ENCODE data around the gene PEPD.

PEPD gene

DNA sequence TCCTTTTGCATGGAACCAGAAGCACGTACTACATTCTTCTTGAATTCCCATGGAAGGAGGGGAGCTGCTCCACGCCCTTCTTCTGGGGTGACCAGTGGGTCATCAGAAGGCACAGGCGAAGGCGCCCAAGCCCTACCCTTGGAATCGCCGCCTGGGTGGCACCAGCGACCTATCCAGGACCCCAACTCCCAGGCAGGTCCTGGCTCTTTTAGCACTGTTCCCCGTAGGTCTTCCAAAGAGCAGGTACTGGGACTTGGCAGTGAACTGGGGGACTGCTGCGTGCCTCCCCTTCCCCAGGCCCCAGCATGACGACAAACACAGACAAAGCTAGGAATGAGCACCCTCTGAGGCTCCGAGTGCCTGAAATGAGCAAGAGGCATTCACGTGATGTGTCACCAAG, 103.1 kb downstream of the PEPD start:
- DNase-seq, result no peak

DNA sequence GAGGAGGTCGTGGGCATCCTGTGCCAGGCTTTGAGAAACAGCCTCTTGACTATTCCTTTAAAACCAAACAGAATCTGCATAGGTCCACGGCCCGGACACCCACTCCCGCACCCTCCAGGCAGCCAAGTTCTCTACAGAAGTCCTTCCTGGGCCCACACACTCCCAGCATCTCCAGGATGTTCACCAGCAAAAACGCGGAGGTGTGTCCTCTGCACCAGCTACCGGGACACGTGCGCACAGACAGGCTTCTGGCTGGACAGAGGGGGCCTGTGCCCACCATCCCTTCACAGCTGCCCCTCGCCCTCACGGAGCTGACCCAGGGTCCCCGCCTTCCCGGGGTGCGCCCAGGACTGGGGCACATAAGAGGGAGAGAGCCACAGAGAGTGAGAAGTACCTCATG, 103.8 kb downstream of the PEPD start:
- no peak for DNase-seq

DNA sequence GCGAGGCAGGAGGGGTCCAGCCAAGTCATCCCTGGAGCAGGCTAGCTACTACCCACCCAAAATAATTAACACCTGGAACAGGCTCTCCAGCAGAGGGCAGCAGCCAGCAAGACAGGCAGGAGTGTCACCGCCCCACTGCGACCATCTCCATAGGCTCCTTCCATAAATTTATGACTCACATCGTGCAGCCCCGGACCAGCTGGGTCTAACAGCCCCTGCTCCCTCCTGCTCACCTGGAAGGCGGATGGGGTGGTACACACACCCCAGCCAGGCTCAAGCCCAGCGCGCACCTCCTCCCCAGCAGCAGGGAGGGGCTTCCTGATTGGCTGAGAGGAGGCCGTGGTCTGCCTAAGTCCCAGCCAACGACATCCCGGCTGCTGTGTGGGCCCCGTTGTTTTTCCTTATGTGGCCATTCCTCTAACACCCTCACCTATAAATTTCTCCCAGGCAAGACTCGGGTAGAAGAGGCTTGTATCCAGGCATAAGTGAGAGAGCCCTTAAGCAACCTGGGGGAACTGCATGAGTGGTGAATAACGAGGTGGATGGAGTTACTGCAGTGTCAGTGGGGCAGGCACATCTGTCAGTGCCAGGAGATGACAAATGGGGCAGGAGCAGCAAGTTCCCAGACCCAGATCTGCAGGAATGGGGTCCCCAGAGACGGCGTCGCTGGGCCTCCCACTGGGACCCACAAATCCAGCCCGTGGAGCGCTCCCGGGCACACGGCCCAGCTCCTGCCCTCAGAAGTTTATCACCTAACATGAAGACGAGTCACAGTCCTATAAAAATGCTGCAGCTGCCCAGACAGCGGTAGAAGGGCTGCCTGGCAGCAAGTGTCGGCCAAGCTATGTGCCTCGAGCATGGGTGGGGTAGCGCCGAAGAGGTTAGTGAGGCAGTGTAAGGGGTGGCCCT, 105.0 kb downstream of the PEPD start:
- DNase-seq, result peak; percentile 64 to 66

DNA sequence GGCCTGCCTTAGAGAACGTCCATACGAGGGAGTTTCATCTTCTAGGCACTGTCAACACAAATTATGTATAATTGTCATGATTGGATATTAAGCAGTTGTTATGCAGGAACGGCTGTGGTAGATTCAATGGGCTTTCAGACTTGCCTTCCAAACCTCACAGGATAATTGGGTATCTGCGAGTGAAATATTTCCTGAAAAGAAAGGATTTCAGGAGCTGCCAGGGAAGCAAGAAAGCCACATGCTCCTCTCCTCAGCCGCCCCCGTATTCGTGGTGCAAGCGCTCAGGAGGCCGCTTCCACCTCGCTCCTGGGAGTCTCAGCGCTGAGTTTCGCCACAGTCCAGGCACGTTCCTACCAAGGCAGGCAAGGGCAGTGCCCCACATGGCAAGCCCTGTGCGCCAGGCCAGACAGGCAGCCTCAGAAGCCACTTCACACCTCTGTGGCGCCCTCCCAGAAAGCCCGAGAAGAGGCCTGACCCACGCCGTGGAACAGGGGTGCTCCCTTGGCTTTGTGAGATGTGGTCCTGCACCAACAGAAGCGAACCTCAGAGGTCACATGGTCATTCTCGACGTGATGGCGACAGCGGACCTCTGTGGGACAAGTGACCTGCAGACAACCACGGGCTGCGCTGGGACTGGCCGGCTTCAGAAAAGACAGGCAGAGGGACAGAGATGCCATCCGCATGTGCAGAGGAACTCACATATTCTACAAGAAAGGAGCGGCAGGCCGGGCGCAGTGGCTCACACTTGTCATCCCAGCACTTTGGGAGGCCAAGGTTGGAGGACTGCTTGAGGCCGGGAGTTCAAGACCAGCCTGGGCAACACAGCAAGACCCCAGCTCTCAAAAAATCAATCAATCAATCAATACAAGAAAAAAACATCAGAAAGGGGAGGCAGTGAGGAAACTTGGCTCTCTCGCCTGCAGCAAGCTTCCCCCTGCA, 106.7 kb downstream of the PEPD start:
- no peak for DNase-seq

DNA sequence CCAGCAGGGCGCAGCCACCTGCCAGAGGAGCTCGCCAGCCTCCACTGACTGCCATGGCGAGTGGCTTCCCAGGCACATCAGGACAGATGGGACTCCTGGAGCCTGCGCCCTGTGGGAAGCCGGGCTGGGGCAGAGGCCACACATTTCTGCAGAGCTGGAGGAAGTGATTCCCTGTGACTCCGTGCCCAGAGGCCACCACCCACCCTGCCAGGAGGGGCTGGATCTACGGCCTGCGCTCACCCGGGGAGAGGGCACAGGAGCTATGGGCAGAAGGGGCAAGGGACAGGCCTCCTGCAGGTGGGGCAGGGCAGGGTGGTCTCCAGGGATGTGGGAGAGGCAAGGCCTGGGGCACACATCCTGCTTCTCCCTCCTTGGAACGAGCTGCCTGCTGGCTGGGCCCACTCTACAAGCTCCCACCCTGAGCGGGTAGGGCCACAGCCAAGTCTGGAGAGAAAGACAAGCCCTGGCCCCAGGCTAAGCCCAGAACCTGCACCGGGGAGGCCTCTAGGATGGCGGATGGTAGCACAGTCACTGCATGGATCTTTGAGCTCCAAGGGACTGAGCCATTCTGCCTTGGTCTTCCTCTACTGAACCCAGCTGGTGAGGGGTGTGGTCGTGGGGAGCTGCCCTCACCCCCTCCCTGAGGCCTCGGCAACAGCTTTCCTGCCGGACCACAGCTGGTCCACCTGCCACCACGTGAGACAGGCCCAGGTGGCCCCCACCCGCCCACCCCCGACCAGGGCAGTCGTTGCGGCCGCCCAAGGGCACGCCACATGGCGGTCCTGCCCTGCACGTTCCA, 107.5 kb downstream of the PEPD start:
- no peak for DNase-seq

DNA sequence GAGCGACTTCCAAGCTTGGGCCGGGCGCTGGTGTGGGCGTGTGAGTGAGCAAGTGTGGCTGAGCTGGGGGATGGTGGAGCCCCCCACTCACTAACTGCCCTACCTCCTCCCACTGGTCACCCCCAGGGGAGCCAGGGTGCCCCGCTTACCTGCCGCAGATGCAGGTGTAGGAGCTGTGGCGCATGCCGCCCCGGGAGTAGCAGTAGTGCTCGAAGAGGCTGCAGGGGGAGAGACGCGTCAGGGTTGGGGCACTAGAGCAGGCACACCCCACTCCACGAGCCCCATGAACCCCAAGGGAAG, 108.2 kb downstream of the PEPD start:
- no peak for DNase-seq

DNA sequence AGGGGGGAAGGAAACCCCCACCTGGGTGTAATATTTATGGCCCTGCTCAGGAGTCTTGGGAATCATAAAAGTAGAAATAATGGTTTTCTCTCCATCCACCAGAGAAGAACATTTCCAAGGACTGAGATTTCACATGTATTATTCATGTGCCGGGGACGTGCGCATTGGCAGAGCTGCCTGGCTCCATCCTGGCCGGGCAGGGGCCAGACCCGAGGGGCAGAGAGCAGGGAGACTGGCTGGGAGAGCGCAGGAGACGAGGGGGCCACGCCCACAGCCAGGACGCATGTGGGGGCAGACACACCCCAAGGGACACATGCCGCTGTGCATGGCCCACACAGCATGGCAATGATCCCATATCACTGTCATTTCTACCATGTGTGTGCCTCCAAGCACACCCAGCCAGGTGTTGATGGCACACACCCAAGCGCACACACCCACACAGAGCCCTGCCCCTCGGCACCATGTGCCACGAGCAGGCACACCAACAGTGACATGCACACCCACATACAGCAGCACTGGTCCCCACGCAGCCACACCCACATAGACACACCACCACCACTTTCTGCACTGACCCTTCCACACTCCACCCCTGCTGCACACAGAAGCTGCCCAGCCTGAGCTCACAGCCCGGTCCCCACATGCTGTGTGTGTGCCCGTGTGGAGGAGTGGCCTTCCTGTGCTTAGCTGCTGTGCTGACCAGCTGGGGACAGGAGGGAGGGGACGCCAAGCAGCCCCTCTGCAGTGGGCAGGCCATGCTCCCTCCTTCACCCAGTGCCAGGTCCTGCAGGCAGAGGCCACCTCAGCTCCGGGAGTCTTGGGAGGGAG, 108.8 kb downstream of the PEPD start:
- no peak for DNase-seq

DNA sequence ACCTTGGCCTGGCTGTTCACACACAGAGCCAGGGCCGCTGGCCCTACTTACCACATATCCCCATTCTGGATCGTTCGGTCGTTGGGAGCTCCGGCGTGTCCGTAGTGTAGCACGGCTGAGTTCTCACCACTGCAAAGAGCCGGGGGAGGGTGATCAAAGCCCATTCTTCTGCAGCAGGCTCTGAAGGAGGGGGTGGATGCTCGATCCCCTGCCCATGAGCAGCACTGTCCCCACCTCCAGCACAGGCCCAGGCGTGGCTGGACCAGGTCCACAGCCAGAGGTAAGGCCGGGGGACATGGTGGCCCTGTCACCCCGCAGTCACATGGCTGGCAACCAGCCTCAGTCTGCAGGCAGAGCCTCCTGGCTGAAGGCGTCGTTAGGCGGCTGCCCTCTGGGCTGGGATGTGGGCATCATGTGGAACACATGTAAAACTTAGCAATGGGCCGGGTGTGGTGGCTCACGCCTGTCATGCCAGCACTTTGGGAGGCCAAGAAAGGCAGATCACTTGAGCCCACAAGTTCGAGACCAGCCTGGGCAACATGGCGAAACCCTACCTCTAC, 109.9 kb downstream of the PEPD start:
- DNase-seq, result no peak

DNA sequence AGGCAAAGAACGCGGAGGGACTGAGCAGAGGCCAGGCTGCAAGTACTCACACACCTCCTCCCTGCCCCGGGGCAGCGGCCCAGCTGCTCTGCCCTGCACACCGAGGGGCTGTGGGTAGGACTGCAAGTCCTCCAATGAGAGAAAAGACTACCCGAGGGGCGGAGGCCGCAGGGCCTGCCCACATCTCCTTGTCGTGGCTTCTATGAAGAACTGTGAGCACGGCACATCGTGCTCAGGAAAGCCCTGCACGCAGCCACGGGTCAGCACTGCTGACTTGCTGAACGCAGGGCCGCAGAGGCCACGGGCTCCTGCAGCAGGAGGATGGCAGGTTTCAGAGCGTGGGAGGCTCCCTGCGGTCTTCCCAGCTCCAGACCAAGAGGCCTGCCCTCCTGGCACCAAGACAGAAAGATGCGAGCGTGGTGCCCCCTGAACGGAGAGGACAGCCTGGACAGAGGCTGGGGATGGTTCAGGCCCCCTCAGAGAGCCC, 110.6 kb downstream of the PEPD start:
- DNase-seq, result no peak

DNA sequence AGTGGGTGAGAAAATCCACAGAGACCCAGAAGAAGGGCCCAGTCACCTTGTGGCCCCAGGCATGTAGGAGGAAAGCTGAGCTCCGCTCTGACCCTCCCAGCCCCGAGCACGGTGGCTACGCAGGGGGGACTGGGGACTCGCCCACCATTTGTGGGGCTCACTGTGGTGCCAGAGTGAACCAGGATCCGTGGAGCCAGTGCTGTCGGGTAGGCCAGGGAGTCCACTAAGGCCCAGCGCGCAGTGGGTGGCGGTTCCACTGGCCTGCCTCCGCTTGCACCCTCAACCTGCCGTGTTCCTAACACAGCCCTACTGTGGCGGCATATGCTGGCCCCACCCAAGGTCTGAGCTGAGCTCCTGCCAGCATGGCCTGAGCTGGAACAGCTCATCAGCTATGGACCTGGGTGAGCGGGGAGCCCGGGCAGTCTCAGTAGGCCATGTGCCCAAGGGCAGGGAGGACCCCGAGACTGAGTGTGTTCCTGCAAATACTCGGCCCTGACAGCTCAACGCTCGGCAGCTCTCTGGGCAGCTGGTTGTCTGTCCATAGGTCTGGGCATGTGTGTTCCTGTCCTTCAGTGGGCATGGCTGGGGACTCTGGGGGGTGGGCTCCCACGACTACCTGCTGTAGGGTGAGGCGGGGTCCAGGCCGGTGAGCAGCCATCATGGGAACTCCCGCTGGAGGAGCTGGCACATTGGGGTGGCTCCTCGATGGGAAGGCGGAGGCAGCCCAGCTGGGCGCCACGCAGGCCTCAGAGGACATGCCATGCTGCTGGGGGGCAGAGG, 111.5 kb downstream of the PEPD start:
- DNase-seq, result no peak

DNA sequence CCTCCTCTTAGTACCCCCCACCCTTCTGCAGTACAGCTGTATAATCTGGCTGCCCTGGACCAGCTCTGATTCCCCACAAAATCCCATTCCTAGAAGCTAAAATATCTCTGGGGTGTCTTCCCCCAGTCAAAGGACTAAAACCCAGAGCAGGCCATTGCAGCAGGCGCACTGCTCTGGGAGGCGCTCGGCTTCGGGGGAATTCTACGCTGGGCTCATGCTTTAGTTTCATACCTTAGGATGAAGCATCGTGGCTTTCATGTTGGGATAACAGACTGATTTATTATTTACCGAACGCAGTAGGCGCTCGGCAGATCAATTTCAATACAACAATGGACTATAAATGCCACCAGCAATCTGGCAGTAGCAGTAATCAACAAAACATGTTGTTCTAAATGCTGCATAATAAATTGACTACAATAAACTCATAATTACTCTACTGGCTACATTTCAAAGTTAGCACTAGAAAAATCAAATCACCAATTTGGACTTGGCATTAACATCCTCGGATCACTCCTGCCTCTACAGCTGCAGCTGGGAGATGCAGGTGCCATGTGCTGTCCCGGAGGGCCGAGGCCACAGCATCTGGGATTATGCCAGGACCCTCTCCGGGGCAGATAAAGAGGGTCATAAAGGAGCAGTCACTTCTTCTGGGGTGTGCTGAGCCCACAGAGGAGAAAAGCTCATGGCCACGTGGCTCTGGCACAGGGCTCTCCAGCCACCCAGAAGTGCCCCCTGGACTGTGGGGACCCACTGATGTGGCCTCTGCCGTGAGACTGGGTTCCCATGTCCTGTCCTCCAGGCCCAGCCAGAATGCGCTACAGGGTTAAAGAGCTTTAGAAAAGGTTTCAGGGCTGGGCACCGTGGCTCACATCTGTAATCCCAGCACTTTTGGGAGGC, 112.8 kb downstream of the PEPD start:
- no peak for DNase-seq

DNA sequence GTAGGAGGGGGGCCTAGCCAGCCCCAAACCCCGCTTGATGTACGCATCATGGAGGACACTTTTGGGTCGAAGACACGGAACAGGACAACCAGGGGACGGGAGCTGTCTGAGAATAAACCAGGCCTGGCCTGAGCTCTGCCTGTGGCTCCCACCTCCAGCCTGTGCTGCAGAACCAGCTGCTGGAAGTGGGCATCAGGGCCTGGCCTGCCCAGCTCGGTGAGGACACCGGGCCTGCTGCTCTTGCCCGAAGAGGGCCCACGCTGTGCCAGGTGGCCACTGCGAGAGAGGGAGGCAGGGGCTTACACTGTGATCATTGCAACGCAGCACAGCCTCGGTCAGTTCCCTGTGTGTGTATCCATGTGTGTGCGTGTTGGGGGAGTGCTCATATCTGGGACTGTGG, 113.5 kb downstream of the PEPD start:
- no peak for DNase-seq

DNA sequence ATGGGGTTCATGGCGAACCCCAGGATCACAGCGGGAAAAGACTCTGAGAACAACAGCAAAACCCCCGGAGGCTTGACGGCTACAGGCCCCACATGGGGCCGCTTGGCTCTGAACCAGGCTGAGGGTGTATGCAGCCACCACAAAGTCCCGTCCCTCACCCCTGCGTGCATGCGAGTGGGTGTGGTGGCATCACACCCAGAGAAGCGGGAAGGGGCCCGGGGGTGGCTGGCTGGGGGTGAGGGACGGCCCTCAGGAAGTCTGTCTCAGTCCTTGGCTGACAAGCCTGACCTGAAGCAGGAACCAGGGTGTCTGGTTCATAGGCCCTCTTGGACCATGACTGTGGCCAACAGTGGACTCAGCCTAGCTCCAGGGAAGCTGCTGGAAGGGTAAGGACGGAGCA, 113.9 kb downstream of the PEPD start:
- no peak for DNase-seq

DNA sequence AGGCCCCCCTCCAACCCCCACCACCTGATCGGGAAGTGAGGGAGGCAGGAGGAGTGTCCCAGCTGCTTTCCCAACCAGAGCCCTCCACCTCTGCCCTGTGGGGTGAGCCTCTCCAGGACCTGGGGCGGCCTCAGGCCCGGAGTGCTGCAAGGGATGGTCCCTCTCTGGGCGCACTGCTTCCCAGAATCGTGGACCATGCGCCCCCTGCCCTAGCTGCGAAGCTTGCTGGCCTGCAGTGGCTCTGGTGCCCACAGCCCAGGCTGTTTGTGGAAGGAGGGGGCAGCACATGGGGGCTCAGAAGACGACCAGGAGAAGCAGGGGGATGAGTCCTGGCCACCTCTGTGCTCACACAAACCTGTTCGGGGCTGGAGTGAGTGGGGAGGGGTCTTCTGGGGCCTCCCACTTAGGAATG, 114.4 kb downstream of the PEPD start:
- no peak for DNase-seq

DNA sequence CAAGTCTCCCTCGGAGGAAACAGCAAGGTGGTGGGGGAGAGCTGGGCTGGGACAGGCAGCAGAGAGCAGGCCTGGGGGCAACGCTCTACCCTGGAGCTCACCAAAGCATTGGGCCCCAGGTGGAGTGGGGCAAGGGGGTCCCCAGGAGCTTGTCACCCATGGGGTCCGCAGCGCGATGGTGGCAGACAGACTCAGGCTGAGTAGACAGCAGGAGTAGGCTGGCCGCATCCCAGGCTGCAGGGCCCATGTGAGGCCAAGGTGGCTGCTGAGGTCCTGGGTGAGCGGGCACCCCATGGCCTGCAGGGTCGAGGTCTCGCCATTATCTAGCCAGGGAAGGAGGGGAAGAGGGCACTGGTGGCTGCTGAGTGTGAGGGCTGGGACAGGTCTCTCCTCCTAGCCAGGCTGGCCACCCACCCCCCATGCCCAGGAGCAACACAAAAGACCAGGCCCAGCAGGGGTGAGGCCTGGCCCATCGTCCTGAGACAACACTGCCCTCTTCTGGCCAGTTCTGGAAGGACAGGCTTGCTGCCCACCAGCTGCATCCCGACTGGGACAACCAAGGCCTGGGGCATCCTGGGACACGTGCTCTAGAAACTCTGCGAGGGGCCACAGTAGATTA, 115.0 kb downstream of the PEPD start:
- DNase-seq, result peak; percentile 71 to 76

DNA sequence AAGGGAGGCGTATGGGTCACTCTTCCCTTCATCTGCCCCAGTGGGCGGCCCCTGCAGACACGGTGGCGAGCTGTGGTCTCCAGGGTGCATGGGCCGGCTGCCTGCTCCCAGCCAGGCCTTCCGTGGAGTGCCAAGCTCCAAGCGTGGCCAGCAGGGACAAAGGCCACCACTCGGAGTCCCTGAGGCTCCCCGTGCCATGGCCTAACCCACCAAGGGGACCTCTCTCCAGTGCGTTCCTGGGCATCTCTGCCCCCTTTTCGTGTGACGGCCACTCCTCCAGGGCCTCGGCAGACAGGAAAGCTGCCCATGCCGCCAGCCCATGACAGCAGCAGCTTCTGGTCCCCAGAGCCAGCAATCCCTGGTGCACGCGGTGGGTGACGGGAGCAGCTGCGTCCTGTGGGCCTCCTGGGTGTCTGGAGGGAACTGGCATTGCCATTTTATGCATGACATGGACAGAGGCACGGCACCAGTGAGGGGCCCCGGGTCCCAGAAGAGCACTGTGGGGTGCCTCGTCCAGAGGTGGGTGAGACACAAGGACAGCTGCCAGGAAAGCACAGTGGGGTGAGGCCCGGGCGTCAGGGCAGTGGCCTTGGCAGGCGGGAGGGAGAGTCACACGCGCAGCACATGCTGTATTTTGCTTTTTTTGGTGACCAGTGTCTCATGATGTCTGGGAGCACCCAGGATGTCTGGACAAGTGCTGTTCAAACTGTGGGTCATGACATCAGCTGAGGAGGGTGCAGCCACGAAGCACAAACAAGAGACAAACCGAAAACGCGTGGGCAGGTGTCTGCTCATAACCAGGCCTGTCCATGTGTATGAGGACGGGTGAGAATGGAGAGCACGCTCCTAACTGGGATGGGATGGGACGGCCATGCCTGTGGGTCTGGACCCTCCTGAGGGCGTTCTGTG, 115.8 kb downstream of the PEPD start:
- DNase-seq, result no peak

DNA sequence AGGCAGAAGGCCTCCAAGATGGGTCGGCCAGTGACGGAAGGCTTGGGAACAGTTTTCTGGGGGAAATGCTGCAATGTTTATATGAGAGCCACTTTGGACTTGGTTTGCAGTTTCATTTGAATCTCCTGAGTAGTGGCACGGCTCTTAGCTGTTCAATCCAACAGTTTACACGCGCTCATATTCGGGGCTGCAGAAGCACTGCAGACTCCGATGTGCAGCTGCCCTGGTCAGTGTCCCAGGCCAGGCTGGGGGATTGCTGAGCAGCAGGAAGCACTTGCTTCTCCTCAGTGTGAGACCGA, 116.4 kb downstream of the PEPD start:
- no peak for DNase-seq

DNA sequence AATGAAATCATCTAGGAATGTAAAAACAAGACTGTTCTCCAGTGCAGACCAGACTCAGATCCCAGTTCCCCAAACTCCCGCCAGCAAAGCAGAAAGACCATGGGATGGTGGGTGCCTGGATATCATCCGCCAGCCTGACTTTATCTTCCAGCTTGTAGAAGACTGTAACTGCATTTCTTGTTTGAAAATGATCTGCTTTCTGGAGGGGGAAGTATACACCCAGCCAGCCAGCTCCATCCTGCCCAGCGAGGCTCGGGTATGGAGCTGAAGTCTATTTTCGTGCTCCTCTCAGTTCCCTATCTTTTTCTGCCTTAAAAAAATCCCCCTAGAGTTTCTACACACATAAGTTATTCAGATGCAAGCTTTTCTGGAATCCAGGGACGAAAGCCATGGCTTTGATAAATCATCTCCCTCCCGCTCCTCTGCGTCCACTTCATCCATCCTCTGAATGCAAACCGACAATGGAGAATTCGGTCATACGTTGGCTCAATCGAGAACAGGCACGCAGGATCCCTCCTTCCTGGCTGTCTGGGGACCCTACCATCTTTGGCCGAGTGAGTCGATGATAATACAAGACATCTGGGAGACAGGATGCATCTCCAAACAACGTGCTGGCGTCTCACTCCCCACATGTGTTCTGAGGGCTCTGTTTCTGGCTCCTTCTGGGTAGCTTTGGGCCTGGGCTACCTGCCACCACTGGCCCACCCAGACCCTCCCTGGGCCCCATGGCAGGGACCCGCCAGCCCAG, 116.9 kb downstream of the PEPD start:
- no peak for DNase-seq

Data from activated CD4-positive, alpha-beta T cell treated with anti-CD3 and anti-CD28 coated beads, Interleukin-2, amount 50 U/mL, for 4 hours (primary cell).